HG02571 (cell line): ENCODE measurements around the gene TEDDM1.
"Not testable (repeated sequence)": the region's sequence is repeated elsewhere in the genome, so short reads cannot be mapped to it uniquely, and the experiment has no call there.

ENCODE experiments used
- ATAC-seq: cut with Tn5 transposase; IDR thresholded peaks from one replicate; pipeline ENCODE4 v1.9.1; 2021; ENCODE audit warnings: mild to moderate bottlenecking, moderate library complexity; ENCODE audit not compliant: unreplicated experiment

TEDDM1 gene

DNA sequence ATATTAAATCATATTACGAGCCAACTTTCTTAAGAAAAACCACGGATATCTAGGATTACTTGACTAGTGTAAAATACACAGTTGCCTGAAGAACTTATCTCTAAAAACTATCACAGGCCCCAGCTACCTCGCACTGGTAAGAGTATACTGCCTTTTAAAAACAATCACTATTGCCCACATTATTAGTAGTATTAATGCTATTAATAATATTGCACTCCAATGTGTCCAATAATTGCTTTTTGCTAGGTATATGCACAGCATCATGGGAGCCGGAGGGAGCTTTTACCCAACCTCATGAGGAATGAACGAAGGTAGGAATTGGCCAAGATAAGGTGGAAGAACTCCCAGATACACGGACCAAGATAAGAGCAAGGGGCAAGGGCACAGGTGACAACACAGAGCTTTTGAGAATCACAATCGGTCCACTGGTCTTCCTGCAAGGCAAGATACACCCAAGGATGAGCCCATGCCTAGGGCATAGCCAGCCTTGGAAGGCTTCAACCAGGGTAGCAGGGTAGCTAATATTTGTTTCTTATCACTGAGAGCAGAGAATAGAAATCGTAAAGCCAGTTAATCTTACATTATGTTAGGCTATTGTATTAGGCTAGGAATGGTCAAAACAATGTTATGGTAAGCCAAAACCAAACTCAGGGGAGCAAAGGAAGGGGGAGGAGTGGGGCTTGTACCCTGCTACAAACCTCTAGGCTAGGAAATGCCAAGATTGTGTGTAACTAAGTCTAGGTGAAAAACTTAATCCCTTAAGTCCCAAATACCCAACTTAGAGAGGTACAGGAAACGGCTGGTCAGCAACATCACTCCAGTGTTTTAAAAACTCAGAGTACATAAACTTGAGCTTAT is 18.3 kb downstream of the TEDDM1 start:
- no peak for ATAC-seq

GRCh38 chr1:182380199-182380598 is 20.3 kb downstream of the TEDDM1 start:
- no peak for ATAC-seq

GRCh38 chr1:182379781-182380180 is 20.7 kb downstream of the TEDDM1 start:
- ATAC-seq = not testable (repeated sequence)

DNA sequence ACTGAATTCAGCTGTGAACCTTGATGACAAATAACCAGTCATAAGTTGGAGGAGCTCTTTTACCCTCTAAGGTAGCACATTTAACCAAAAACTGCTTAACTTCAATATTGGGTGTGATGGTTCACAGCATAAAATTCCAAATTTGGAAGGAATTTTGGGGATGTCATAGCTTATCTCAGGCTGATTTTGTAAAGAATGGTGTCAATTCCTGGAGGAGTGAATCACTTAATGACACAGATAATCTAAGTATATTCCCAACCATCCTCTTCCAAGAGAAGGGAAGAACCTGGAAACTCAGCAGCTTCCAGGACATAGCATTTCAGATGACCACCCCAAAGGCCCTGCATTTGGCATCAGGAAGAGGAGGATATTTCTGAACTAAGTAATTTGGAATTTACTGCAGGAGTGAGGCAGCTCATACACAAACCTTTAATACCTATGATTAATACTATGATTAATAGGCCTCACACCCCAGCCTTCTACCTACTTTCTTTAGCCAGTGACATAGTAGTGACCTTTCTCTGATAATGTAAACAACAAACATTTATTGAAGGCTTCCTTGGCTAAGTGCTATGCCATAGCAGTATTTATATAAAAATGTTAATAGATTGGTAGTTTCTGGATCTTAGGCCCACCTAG is 23.4 kb downstream of the TEDDM1 start:
- ATAC-seq = no peak

- ATAC-seq = no peak
Observed at GRCh38 chr1:182374101-182374834, 26.2 kb downstream of the TEDDM1 start.

- ATAC-seq = no peak
Observed at GRCh38 chr1:182370532-182370931, 29.9 kb downstream of the TEDDM1 start.

DNA sequence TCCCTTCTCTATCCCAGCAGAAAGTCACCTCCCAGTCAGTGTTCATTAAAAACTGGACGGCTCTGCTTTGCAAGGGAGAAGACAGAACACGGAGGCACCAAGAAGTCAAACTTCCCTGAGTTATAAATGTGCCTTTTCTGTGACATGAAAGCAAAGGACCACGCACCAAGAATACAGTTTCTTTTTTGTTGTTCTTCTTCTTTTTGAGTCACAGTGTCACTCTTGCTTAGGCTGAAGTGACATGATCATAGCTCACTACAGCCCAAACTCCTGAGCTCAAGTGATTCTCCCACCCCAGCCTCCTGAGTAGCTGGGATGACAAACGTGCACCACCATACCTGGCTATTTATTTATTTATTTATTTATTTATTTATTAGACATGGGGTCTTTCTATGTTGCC is 31.6 kb downstream of the TEDDM1 start:
- ATAC-seq = no peak

DNA sequence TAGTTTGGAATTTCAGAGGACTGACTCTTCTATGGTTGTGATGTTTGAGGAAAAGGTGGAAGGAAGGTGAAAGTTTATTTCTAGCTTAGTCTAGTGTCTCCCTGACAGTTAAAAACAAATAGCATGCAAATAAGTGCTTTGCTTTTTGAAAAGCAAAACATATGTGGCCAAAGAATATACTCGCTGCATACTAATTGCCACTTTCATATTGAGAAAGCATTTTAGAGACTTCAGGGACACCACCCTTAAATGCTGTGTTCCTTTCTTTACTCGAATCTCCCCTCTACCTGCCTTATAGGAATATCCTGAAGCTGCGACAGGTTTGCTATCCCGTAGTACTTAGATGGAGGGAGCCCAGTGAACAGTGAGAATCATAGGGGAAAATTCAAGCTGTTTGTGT is 32.1 kb downstream of the TEDDM1 start:
- no peak for ATAC-seq

GRCh38 chr1:182367926-182368325 is 32.5 kb downstream of the TEDDM1 start:
- no peak for ATAC-seq

DNA sequence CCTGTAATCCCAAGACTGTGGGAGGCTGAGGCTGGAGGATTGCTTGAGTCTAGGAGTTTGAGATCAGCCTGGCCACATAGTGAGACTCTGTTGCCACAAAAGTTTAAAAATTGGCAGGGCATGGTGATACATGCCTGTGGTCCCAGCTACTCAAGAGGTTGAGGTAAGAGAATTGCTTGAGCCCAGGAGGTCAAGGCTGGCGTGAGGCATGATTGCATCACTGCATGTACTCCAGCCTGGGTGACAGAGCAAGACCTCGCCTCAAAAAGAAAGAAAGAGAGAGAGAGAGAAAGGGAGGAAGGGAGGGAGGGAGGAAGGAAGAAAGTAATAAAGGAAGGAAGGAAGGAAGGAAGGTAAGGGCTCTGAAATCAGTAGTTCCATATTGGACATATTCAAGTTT is 33.9 kb downstream of the TEDDM1 start:
- no peak for ATAC-seq

GRCh38 chr1:182359645-182360044 is 40.8 kb downstream of the TEDDM1 start:
- ATAC-seq = no peak

GRCh38 chr1:182357913-182358312 is 42.6 kb downstream of the TEDDM1 start:
- ATAC-seq = no peak

DNA sequence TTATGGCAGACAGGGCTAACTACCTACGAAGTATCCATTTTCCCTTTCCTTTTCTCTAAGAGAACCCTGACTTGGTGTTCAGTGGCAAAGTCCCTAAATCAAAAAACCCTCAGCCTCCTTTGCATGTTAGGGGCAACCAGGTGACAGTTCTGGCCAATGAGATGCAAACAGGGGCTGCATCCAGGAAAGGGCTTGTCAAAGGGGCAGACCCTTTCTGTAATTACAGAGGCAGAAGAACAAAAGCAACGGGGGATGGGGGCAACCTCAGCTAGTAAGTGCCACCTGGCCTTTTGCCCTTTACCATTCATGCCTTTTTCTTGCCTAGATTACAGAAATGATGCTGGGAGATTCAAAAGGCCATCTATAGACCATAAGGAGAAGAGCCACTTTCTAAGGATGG is 43.3 kb downstream of the TEDDM1 start:
- no peak for ATAC-seq

DNA sequence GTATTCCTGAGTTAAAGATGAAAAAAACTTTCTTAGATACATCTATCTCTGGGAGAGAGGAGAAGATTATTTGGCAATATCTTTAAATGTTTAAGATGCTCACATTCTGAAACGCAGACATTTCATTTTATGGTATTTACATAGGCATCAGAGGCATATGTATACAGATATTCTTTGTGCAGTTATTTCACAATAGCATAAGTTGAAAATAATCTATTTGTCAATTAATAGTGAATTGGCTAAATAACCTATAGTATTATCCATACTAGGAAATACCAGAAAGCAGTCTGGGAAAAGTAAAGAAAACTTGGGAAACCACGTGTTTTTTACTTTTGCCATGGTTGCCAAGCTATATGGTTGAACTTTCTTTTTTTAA is 44.8 kb downstream of the TEDDM1 start:
- no peak for ATAC-seq

DNA sequence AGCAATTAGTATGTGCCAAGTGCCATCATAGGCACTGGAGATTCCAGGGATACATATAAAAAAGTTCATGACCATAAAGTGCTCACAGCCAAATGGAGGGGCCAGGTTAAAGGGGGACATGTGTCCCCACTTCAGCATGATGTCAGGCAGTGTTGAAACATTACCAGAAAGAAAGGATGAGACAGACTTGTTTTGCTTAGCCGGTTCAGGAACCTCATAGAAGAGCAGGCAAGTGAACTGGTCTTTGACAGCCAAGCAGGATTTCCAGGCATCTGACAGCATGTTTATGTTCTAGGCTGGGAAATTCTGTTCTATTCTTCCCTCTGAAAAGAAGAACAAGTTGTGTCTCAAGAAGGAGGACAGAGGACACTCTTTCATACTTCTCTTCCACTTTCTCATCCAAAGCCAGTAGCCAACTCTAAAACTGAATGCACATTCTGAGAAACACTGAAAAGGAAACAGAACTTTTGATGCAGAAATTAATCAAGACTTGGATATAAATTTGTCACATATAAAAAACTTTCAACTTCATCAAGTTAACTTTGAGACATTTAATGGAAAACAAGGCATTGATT is 48.6 kb downstream of the TEDDM1 start:
- no peak for ATAC-seq

DNA sequence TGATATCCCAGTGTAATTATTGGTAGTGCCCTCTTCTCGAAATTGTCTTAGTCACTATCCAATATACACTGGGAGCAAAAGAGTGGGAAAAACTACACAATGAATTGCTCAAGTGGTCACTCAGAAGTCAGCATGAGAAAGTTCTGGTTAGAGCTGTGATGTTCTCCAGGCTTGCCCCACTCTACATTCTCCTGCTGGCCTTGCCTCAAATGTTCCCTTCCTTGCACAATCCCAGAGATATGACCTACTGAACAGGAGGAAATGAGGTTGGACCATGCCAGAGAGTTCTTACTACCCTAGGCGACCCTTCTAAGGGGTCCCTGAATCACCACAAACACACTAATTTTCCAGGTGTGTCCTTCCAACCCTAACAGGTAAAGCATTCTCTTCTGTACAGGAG is 49.6 kb downstream of the TEDDM1 start:
- no peak for ATAC-seq

DNA sequence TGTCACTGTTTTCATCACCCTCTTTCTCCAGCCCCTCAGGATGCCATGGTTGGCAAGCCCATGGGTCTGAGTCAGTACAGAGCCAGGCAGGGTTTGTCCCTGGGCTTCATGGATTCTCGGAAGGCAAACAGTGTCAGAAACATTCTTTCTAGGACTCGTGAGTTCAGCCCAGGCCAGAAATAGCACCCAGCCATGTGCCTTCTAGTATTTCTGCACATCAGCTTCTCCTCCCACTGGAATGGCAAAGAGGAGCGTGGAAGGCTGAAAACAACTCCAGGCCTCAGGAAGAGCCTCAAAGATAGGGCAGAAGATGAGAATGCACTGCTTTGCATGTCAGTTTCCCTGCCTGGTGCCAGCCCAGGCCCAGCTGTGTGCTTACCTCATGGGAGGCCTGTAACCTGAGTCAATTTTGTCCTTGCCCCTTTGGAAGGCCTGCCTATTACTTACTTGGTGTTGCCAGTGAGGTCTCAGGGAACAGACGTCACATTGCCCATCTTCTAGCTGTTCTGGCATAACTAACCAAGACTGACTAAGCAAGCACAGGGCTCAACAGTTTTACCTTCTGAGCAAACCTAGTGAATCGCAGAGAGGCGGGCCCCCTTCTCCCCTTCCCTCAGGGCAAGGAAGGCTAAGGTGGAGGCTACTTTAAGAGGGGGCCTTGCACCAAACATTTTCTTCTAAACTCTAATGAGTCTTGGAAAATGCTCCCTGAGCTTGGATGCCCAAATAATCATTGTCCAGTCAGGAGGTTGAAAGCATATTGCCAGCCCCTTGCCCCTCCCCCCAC is 51.3 kb downstream of the TEDDM1 start:
- ATAC-seq = no peak
